Measurements from ENCODE around the gene TSC22D2. TPM values are rescaled to one million over a fixed set of nuclear protein-coding genes. Genes with fewer than 3 reads are reported as not detected.
A peak's percentile ranks its signal among the peaks of the same experiment; 100 is the strongest.

Gene TSC22D2
- total and polyA plus RNA-seq, 8 donors: 7.1 to 32.2 (median 17.9) TPM

GRCh38 chr3:150488867-150489266 lies 80.8 kb downstream of the TSC22D2 start:
- Histone ChIP-seq H3K27me3 (no peaks in the 10 kb centered on the region), H3K27ac (no peak overlapping the region), H3K4me1 (peaks cover 0 to 6% (median 0%) of the 10 kb centered on the region in 4 donors), H3K4me3 (no peak overlapping the region), H3K9me3 (peaks cover 0 to 27% (median 7%) of the 10 kb centered on the region in 4 donors), H3K36me3 (no peaks in the 10 kb centered on the region)
- no peak for TF ChIP-seq EP300 (IDR thresholded peaks at IDR 0.05)
- no peak for TF ChIP-seq POLR2AphosphoS5 (IDR thresholded peaks at IDR 0.05)
- TF ChIP-seq POLR2A (IDR thresholded peaks at IDR 0.05): no peak
- no peak for TF ChIP-seq CTCF (IDR thresholded peaks at IDR 0.05)
- WGBS, 5 donors: 87 to 95% (median 92%) methylated on average over 2 of the region's 2 CpGs
- DNase-seq: no peak
- intact Hi-C loops (cut with DNase I; ENCODE audit: low total_unique reads): no loop called here

- Histone ChIP-seq H3K27me3 (no peaks in the 10 kb centered on the region), H3K4me1 (peaks cover 0 to 6% (median 0%) of the 10 kb centered on the region in 4 donors), H3K4me3 (no peak overlapping the region), H3K27ac (no peak overlapping the region), H3K9me3 (peaks cover 0 to 17% (median 1%) of the 10 kb centered on the region in 4 donors), H3K36me3 (no peaks in the 10 kb centered on the region)
- TF ChIP-seq EP300 (IDR thresholded peaks at IDR 0.05): no peak
- no peak for TF ChIP-seq POLR2AphosphoS5 (IDR thresholded peaks at IDR 0.05)
- intact Hi-C loops (cut with DNase I; ENCODE audit: low total_unique reads): loop anchor here (10.0 kb wide), 3 partner anchors 76 to 266 kb away; no protein-coding TSS in a partner anchor
- no peak for DNase-seq
- 90 to 100% (median 97%) methylated on average over 2 of the region's 2 CpGs for WGBS, 5 donors
Observed at GRCh38 chr3:150490277-150490986, 82.3 kb downstream of the TSC22D2 start.

GRCh38 chr3:150494411-150494977 lies 86.4 kb downstream of the TSC22D2 start:
- no peaks in the 10 kb centered on the region for H3K27me3 ChIP-seq
- DNase-seq: no peak
- intact Hi-C loops (cut with DNase I; ENCODE audit: low total_unique reads): loop anchor here (10.0 kb wide), 3 partner anchors 80 to 270 kb away; no protein-coding TSS in a partner anchor
- no peak for TF ChIP-seq POLR2AphosphoS5 (IDR thresholded peaks at IDR 0.05)
- no peak for TF ChIP-seq EP300 (IDR thresholded peaks at IDR 0.05)
- no peak for TF ChIP-seq CTCF (IDR thresholded peaks at IDR 0.05)
- no peak for TF ChIP-seq POLR2A (IDR thresholded peaks at IDR 0.05)
- H3K4me1 ChIP-seq: peaks cover 0 to 3% (median 0%) of the 10 kb centered on the region in 4 donors
- 90 to 95% (median 92%) methylated on average over 5 of the region's 5 CpGs for WGBS, 5 donors
- no peak overlapping the region for H3K27ac ChIP-seq
- H3K36me3 ChIP-seq: no peaks in the 10 kb centered on the region
- H3K4me3 ChIP-seq: no peak overlapping the region
- H3K9me3 ChIP-seq: no peaks in the 10 kb centered on the region

- 72 to 92% (median 80%) methylated on average over 1 of the region's 1 CpG for WGBS, 5 donors
- intact Hi-C loops (cut with DNase I; ENCODE audit: low total_unique reads): loop anchor here (10.0 kb wide), 3 partner anchors 80 to 270 kb away; no protein-coding TSS in a partner anchor
Observed at GRCh38 chr3:150495149-150495548, 87.1 kb downstream of the TSC22D2 start.

GRCh38 chr3:150495563-150496168 lies 87.6 kb downstream of the TSC22D2 start:
- no peaks in the 10 kb centered on the region for H3K4me1 ChIP-seq
- no peaks in the 10 kb centered on the region for H3K36me3 ChIP-seq
- intact Hi-C loops (cut with DNase I; ENCODE audit: low total_unique reads): loop anchor here (10.0 kb wide), 3 partner anchors 81 to 271 kb away; no protein-coding TSS in a partner anchor
- H3K4me3 ChIP-seq: no peak overlapping the region
- TF ChIP-seq CTCF (IDR thresholded peaks at IDR 0.05) (peak in 5 of 7 experiments; percentile 73 to 82 (median 79)), POLR2A (IDR thresholded peaks at IDR 0.05) (no peak)
- WGBS, 5 donors: 0 to 5% (median 3%) methylated on average over 2 of the region's 2 CpGs
- H3K27me3 ChIP-seq: no peaks in the 10 kb centered on the region
- H3K27ac ChIP-seq: no peak overlapping the region
- H3K9me3 ChIP-seq: peaks cover 0 to 2% (median under 1%) of the 10 kb centered on the region in 4 donors
- DNase-seq: peak in 1 of 2 donors; percentile 75

More at GRCh38 chr3:150495149-150495548, 87.1 kb downstream of the TSC22D2 start:
- Histone ChIP-seq H3K4me1 (no peaks in the 10 kb centered on the region), H3K27me3 (no peaks in the 10 kb centered on the region), H3K9me3 (no peaks in the 10 kb centered on the region), H3K4me3 (no peak overlapping the region), H3K27ac (no peak overlapping the region), H3K36me3 (no peaks in the 10 kb centered on the region)
- no peak for TF ChIP-seq EP300 (IDR thresholded peaks at IDR 0.05)
- no peak for TF ChIP-seq POLR2A (IDR thresholded peaks at IDR 0.05)
- no peak for TF ChIP-seq POLR2AphosphoS5 (IDR thresholded peaks at IDR 0.05)
- DNase-seq: peak in 1 of 2 donors; percentile 8

All from stomach (tissue), 9 donors.